Neuronal stem cell (in vitro differentiated cells): ENCODE data around the gene CMSS1.

ENCODE experiments used
- DNase-seq: peaks from one replicate; pipeline ENCODE4 v3.0.0-alpha.2; 2013; ENCODE audit warnings: low spot score
- H2AFZ ChIP-seq: one replicate; pipeline ENCODE4 v1.6.1; 2013; ENCODE audit warnings: mild to moderate bottlenecking, low read length, inconsistent platforms
- H2AK5ac ChIP-seq: 2 replicates; pipeline ENCODE4 v1.6.1; 2013; ENCODE audit warnings: low read depth, mild to moderate bottlenecking, inconsistent platforms, low read length, moderate library complexity, mixed read lengths
- H2BK120ac ChIP-seq: 2 replicates; pipeline ENCODE4 v1.6.1; 2013; ENCODE audit warnings: low read depth, mild to moderate bottlenecking, inconsistent platforms, low read length, moderate library complexity, mixed read lengths
- H2BK12ac ChIP-seq: one replicate; pipeline ENCODE4 v1.6.1; 2013; ENCODE audit warnings: low read length, inconsistent platforms
- H2BK15ac ChIP-seq: 2 replicates; pipeline ENCODE4 v1.6.1; 2013; ENCODE audit warnings: mild to moderate bottlenecking, low read length, inconsistent platforms, mixed read lengths
- H2BK5ac ChIP-seq: one replicate; pipeline ENCODE4 v1.6.1; 2013; ENCODE audit warnings: inconsistent platforms, mild to moderate bottlenecking, low read length, moderate library complexity
- H3K14ac ChIP-seq: one replicate; pipeline ENCODE4 v1.6.1; 2013; ENCODE audit warnings: low read length, inconsistent platforms
- H3K18ac ChIP-seq: 2 replicates; pipeline ENCODE4 v1.6.1; 2013; ENCODE audit warnings: low read length, inconsistent platforms
- H3K23ac ChIP-seq: 2 replicates; pipeline ENCODE4 v1.6.1; 2013; ENCODE audit warnings: low read depth, mild to moderate bottlenecking, mixed read lengths, low read length, inconsistent platforms; ENCODE audit not compliant: poor library complexity
- H3K27ac ChIP-seq: replicated peaks from 3 replicates; pipeline ENCODE4 v1.5.1; 2013; ENCODE audit warnings: low read length, inconsistent platforms
- H3K27me3 ChIP-seq, 3 experiments: 2 replicates each; pipeline ENCODE4 v1.6.1; 2013; ENCODE audit warnings: low read length in 3 of 3, mild to moderate bottlenecking in 2 of 3, inconsistent platforms in 1 of 3, low read depth in 1 of 3, mixed read lengths in 1 of 3, moderate library complexity in 1 of 3; ENCODE audit not compliant: control insufficient read depth in 3 of 3, insufficient read depth in 3 of 3
- H3K36me3 ChIP-seq, 2 donors: replicated peaks in 1 of 2; 2 replicates each; pipeline ENCODE4 v1.6.1; 2013; ENCODE audit warnings: low read length in 2 of 2; ENCODE audit not compliant: control insufficient read depth in 2 of 2, insufficient read depth in 2 of 2
- H3K4ac ChIP-seq: 2 replicates; pipeline ENCODE4 v1.6.1; 2013; ENCODE audit warnings: inconsistent platforms, mild to moderate bottlenecking, low read length, moderate library complexity
- H3K4me1 ChIP-seq, 2 donors: 1 replicate in 1 of 2; 2 replicates in 1 of 2; pipeline ENCODE4 v1.6.1; 2013; ENCODE audit warnings: low read length in 2 of 2, low read depth in 1 of 2; ENCODE audit not compliant: control insufficient read depth in 2 of 2, insufficient read depth in 1 of 2
- H3K4me2 ChIP-seq: one replicate; pipeline ENCODE4 v1.6.1; 2013; ENCODE audit warnings: mild to moderate bottlenecking, low read length, inconsistent platforms; ENCODE audit not compliant: insufficient read depth, poor library complexity, severe bottlenecking
- H3K4me3 ChIP-seq, 2 donors: 2 replicates each; pipeline ENCODE4 v1.5.1; 2013; ENCODE audit warnings: low read length in 2 of 2, mild to moderate bottlenecking in 2 of 2, inconsistent platforms in 1 of 2, moderate library complexity in 1 of 2
- H3K79me1 ChIP-seq: one replicate; pipeline ENCODE4 v1.6.1; 2013; ENCODE audit warnings: low read depth, mild to moderate bottlenecking, inconsistent platforms, low read length, moderate library complexity
- H3K9ac ChIP-seq: one replicate; pipeline ENCODE4 v1.6.1; 2013; ENCODE audit warnings: mild to moderate bottlenecking, low read depth, low read length, inconsistent platforms; ENCODE audit not compliant: poor library complexity
- H3K9me3 ChIP-seq, 2 donors: replicated peaks in 1 of 2; 2 replicates each; pipeline versions ENCODE3 to v1.6.1; 2013; ENCODE audit warnings: low read length in 2 of 2, mild to moderate bottlenecking in 2 of 2, inconsistent platforms in 1 of 2, low read depth in 1 of 2, mixed read lengths in 1 of 2, moderate library complexity in 1 of 2; ENCODE audit not compliant: control insufficient read depth in 2 of 2, insufficient read depth in 1 of 2
- H4K8ac ChIP-seq: one replicate; pipeline ENCODE4 v1.6.1; 2013; ENCODE audit warnings: low read depth, mild to moderate bottlenecking, inconsistent platforms, low read length, moderate library complexity
- H4K91ac ChIP-seq: one replicate; pipeline ENCODE4 v1.6.1; 2013; ENCODE audit warnings: low read length, low read depth, mild to moderate bottlenecking, inconsistent platforms; ENCODE audit not compliant: poor library complexity
- WGBS, 2 donors: extraction: QIAGEN DNeasy Blood & Tissue Kit; methylation state at CpG; one replicate each; pipeline ENCODE4 v1.1.7; 2013; ENCODE audit warnings: missing lambda C conversion rate in 2 of 2, mixed read lengths in 1 of 2; ENCODE audit not compliant: insufficient read length in 2 of 2, insufficient replicate concordance in 1 of 2; ENCODE audit errors: extremely low coverage in 2 of 2; 5-methylcytosine and 5-hydroxymethylcytosine counted together

CMSS1 gene

DNA sequence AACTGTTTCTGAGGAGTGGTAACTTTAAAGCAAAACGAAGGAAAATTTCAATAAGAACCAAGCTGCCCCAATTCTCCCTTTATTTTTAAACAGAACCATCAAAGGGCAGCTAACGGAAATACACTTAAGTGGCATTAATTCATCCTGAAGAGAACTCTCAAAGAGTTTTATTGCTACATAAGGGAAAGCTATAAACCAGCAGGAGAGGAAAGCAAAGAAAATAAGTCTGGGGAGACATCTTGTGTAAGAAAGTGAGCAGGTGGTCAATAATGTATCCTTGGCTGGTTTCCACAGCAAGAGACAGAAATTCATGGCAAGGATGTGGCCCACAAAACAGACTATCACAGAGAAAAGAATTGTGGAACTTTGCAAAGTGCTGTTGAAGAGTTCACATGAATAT lies 40.0 kb upstream of the CMSS1 start:
- Histone ChIP-seq H3K4ac (no peak overlapping the region), H3K27ac (no peak overlapping the region), H2BK15ac (no peak overlapping the region), H2AK5ac (no peak overlapping the region), H3K27me3 (no peaks in the 10 kb centered on the region), H2BK5ac (no peak overlapping the region), H3K36me3 (no peaks in the 10 kb centered on the region), H3K4me1 (peaks cover 0 to 2% of the 10 kb centered on the region in 2 donors), H4K8ac (no peak overlapping the region), H3K4me2 (no peak overlapping the region), H3K9me3 (no peaks in the 10 kb centered on the region), H2BK120ac (no peak overlapping the region), H3K9ac (no peak overlapping the region), H4K91ac (no peak overlapping the region), H3K79me1 (no peaks in the 10 kb centered on the region), H3K18ac (no peak overlapping the region), H3K14ac (no peak overlapping the region), H2AFZ (peak overlapping the region; percentile 2), H3K4me3 (no peak overlapping the region), H3K23ac (no peak overlapping the region), H2BK12ac (no peak overlapping the region)
- no peak for DNase-seq
- WGBS, 2 donors = no CpG with 5 or more reads among the region's 2 CpGs

DNA sequence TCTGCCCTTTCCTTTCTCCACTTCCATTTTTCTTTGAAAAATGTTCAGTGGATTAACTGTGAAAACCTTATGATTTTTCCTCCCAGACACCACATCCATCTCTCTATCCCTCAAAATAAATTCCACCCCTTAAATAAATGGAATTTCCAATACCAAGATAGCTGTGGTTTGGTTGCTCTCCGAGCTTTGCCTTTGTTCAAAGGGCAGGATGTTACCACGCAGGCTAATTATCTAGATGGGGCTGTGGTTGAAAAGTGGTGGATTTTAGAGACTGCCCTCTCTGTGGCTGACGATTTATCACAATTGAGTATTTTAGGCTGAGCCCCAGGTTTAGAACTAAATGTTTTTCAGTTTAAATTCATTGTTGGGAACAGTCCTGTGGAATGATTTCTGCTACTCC lies 36.9 kb upstream of the CMSS1 start:
- no peak overlapping the region for H3K23ac ChIP-seq
- H2AFZ ChIP-seq = no peak overlapping the region
- no peaks in the 10 kb centered on the region for H3K79me1 ChIP-seq
- H2BK15ac ChIP-seq = no peak overlapping the region
- H3K18ac ChIP-seq = no peak overlapping the region
- H4K8ac ChIP-seq = no peak overlapping the region
- H3K4ac ChIP-seq = no peak overlapping the region
- no peak overlapping the region for H3K27ac ChIP-seq
- H3K4me1 ChIP-seq = peaks cover 0 to 2% of the 10 kb centered on the region in 2 donors
- H2BK5ac ChIP-seq = no peak overlapping the region
- H2AK5ac ChIP-seq = no peak overlapping the region
- no peaks in the 10 kb centered on the region for H3K9me3 ChIP-seq
- WGBS, 2 donors = no CpG with 5 or more reads among the region's 3 CpGs
- H3K4me2 ChIP-seq = no peak overlapping the region
- no peak overlapping the region for H2BK12ac ChIP-seq
- no peak overlapping the region for H3K4me3 ChIP-seq
- H3K27me3 ChIP-seq = no peaks in the 10 kb centered on the region
- no peak overlapping the region for H3K9ac ChIP-seq
- no peak for DNase-seq
- no peak overlapping the region for H2BK120ac ChIP-seq
- no peak overlapping the region for H3K14ac ChIP-seq
- H4K91ac ChIP-seq = no peak overlapping the region
- H3K36me3 ChIP-seq = no peaks in the 10 kb centered on the region

DNA sequence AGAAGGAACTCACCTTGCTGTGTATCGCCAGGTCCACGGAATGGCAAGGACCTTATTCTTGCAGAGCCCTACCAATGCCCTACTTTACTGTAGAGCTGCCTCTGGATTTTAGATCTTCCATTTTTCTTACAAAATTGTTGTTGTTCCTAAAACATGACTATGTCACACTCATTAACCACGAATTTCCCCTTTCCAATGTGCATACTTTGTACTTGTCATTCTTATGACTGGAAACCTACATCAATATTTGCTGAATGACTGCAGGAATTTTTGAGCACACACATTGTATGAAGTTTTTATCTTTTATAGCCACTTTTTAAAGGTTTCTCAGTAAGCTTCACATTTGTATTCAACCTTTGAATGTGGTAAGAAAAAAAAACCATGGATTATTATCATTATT lies 35.9 kb upstream of the CMSS1 start:
- Histone ChIP-seq H2BK120ac (no peak overlapping the region), H3K4me2 (no peak overlapping the region), H3K9me3 (no peaks in the 10 kb centered on the region), H3K18ac (no peak overlapping the region), H4K8ac (no peak overlapping the region), H4K91ac (no peak overlapping the region), H3K4me1 (peaks cover 0 to 1% of the 10 kb centered on the region in 2 donors), H2BK15ac (no peak overlapping the region), H3K4ac (no peak overlapping the region), H3K14ac (no peak overlapping the region), H3K36me3 (no peaks in the 10 kb centered on the region), H2BK5ac (no peak overlapping the region), H3K9ac (no peak overlapping the region), H3K27me3 (no peaks in the 10 kb centered on the region), H2BK12ac (no peak overlapping the region), H2AFZ (no peak overlapping the region), H3K4me3 (no peak overlapping the region), H3K79me1 (no peaks in the 10 kb centered on the region), H2AK5ac (no peak overlapping the region), H3K23ac (no peak overlapping the region), H3K27ac (no peak overlapping the region)
- DNase-seq = no peak
- WGBS, 2 donors = no CpG with 5 or more reads among the region's 3 CpGs

DNA sequence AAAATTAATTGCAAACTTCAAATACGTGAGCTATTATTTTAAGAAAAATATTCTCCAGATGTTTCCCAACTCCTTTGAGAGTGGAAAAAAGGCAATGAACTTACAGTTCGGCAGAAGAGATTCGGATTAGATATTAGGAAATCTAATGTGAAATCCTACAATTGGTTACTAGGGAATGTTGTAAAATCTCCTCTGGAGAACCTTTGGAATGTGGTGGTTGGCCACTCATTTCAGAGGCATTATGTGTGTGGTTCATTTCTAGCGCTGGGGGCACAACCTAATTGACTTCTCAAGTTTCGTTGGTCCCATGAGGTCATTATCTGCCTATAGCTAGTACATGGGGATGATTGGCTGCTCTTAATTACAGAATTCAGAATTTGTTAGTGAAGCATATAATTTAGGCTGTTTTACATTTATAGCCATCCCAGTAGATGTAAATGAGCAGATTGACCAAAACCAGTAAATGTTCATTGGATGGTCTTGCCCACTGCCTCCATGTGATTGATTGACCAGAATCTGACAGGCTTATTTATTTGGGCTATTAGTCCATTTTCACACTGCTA lies 34.6 kb upstream of the CMSS1 start:
- H2BK12ac ChIP-seq = no peak overlapping the region
- H4K91ac ChIP-seq = no peak overlapping the region
- H3K27ac ChIP-seq = no peak overlapping the region
- DNase-seq = no peak
- H2AFZ ChIP-seq = no peak overlapping the region
- H3K9ac ChIP-seq = no peak overlapping the region
- H3K79me1 ChIP-seq = no peaks in the 10 kb centered on the region
- no peak overlapping the region for H2BK5ac ChIP-seq
- H3K4me1 ChIP-seq = no peaks in the 10 kb centered on the region
- no peak overlapping the region for H3K4me3 ChIP-seq
- H3K4me2 ChIP-seq = no peak overlapping the region
- H3K36me3 ChIP-seq = no peaks in the 10 kb centered on the region
- no peaks in the 10 kb centered on the region for H3K9me3 ChIP-seq
- no peak overlapping the region for H4K8ac ChIP-seq
- no peak overlapping the region for H3K18ac ChIP-seq
- no CpG with 5 or more reads among the region's 5 CpGs for whole genome bisulfite sequencing, 2 donors
- no peak overlapping the region for H2BK15ac ChIP-seq
- no peak overlapping the region for H2AK5ac ChIP-seq
- H3K4ac ChIP-seq = no peak overlapping the region
- H3K14ac ChIP-seq = no peak overlapping the region
- H2BK120ac ChIP-seq = no peak overlapping the region
- no peak overlapping the region for H3K23ac ChIP-seq
- no peaks in the 10 kb centered on the region for H3K27me3 ChIP-seq
